ENCODE results near the gene ADK.
"Not testable (repeated sequence)": the region's sequence is repeated elsewhere in the genome, so short reads cannot be mapped to it uniquely, and the experiment has no call there.

Gene ADK

GRCh38 chr10:74306227-74306982, 155.4 kb downstream of the ADK start:
- DNase-seq, result no peak

- DNase-seq, result no peak
Observed at GRCh38 chr10:74307061-74307651, 156.1 kb downstream of the ADK start.

- DNase-seq, result no peak
Observed at GRCh38 chr10:74310652-74311257, 159.7 kb downstream of the ADK start.

GRCh38 chr10:74314166-74314565, 163.1 kb downstream of the ADK start:
- DNase-seq, result no peak

GRCh38 chr10:74320026-74320425, 169.0 kb downstream of the ADK start:
- no peak for DNase-seq

GRCh38 chr10:74320717-74321116, 169.7 kb downstream of the ADK start:
- DNase-seq, result no peak

- DNase-seq, result no peak
Observed at GRCh38 chr10:74322141-74322540, 171.1 kb downstream of the ADK start.

GRCh38 chr10:74322565-74322964, 171.5 kb downstream of the ADK start:
- no peak for DNase-seq

- DNase-seq, result no peak
Observed at GRCh38 chr10:74328388-74328787, 177.4 kb downstream of the ADK start.

- DNase-seq, result no peak
Observed at GRCh38 chr10:74329873-74330272, 178.9 kb downstream of the ADK start.

- DNase-seq, result no peak
Observed at GRCh38 chr10:74330646-74331045, 179.6 kb downstream of the ADK start.

- no peak for DNase-seq
Observed at GRCh38 chr10:74332398-74332797, 181.4 kb downstream of the ADK start.

GRCh38 chr10:74333174-74333573, 182.2 kb downstream of the ADK start:
- no peak for DNase-seq

GRCh38 chr10:74334221-74334620, 183.2 kb downstream of the ADK start:
- DNase-seq, result no peak

- no peak for DNase-seq
Observed at GRCh38 chr10:74335501-74335900, 184.5 kb downstream of the ADK start.

GRCh38 chr10:74337330-74338016, 186.5 kb downstream of the ADK start:
- no peak for DNase-seq

- DNase-seq, result no peak
Observed at GRCh38 chr10:74342991-74343390, 192.0 kb downstream of the ADK start.

GRCh38 chr10:74343804-74344203, 192.8 kb downstream of the ADK start:
- no peak for DNase-seq

GRCh38 chr10:74344306-74344705, 193.3 kb downstream of the ADK start:
- DNase-seq, result no peak

- no peak for DNase-seq
Observed at GRCh38 chr10:74347522-74347921, 196.5 kb downstream of the ADK start.

- not testable (repeated sequence) for DNase-seq
Observed at GRCh38 chr10:74353021-74353420, 202.0 kb downstream of the ADK start.

GRCh38 chr10:74361678-74362077, 210.7 kb downstream of the ADK start:
- DNase-seq, result no peak

- DNase-seq, result no peak
Observed at GRCh38 chr10:74363727-74364126, 212.7 kb downstream of the ADK start.

GRCh38 chr10:74365109-74365508, 214.1 kb downstream of the ADK start:
- no peak for DNase-seq

Measured in 8988T (cell line).